IPS-18a (cell line): ENCODE results near the gene ABTB2.

Experiments used
- H3K27ac ChIP-seq: one replicate; pipeline ENCODE4 v1.5.1; 2013; ENCODE audit warnings: low read length
- H3K27me3 ChIP-seq: one replicate; pipeline ENCODE4 v1.6.1; 2013; ENCODE audit warnings: mild to moderate bottlenecking, low read length; ENCODE audit not compliant: control insufficient read depth, insufficient read depth
- H3K36me3 ChIP-seq: one replicate; pipeline ENCODE4 v1.6.1; 2013; ENCODE audit warnings: low read depth, low read length; ENCODE audit not compliant: control insufficient read depth
- H3K4me1 ChIP-seq: one replicate; pipeline ENCODE4 v1.6.1; 2013; ENCODE audit warnings: low read depth, low read length; ENCODE audit not compliant: control insufficient read depth
- H3K4me3 ChIP-seq: one replicate; pipeline ENCODE4 v1.5.1; 2013; ENCODE audit warnings: low read length
- H3K9ac ChIP-seq: one replicate; pipeline ENCODE4 v1.6.1; 2013; ENCODE audit warnings: mild to moderate bottlenecking, low read length, moderate library complexity
- H3K9me3 ChIP-seq: one replicate; pipeline ENCODE4 v1.6.1; 2013; ENCODE audit warnings: low read depth, low read length; ENCODE audit not compliant: control insufficient read depth

Gene ABTB2

GRCh38 chr11:34348919-34349318, 8.9 kb downstream of the ABTB2 start:
- H3K4me1 ChIP-seq: no peaks in the 10 kb centered on the region
- no peak overlapping the region for H3K4me3 ChIP-seq
- H3K9me3 ChIP-seq: no peaks in the 10 kb centered on the region
- no peak overlapping the region for H3K9ac ChIP-seq
- H3K27me3 ChIP-seq: no peaks in the 10 kb centered on the region
- H3K36me3 ChIP-seq: no peaks in the 10 kb centered on the region
- no peak overlapping the region for H3K27ac ChIP-seq

- no peaks in the 10 kb centered on the region for H3K36me3 ChIP-seq
- no peak overlapping the region for H3K9ac ChIP-seq
- no peaks in the 10 kb centered on the region for H3K4me1 ChIP-seq
- H3K27me3 ChIP-seq: no peaks in the 10 kb centered on the region
- no peaks in the 10 kb centered on the region for H3K9me3 ChIP-seq
- H3K27ac ChIP-seq: no peak overlapping the region
- no peak overlapping the region for H3K4me3 ChIP-seq
Measured at GRCh38 chr11:34348096-34348495, 9.7 kb downstream of the ABTB2 start.

- no peak overlapping the region for H3K4me3 ChIP-seq
- no peaks in the 10 kb centered on the region for H3K27me3 ChIP-seq
- H3K27ac ChIP-seq: no peak overlapping the region
- H3K9ac ChIP-seq: no peak overlapping the region
- H3K4me1 ChIP-seq: peaks cover 10% of the 10 kb centered on the region
- no peaks in the 10 kb centered on the region for H3K9me3 ChIP-seq
- H3K36me3 ChIP-seq: no peaks in the 10 kb centered on the region
Measured at GRCh38 chr11:34346551-34346950, 11.3 kb downstream of the ABTB2 start.

DNA sequence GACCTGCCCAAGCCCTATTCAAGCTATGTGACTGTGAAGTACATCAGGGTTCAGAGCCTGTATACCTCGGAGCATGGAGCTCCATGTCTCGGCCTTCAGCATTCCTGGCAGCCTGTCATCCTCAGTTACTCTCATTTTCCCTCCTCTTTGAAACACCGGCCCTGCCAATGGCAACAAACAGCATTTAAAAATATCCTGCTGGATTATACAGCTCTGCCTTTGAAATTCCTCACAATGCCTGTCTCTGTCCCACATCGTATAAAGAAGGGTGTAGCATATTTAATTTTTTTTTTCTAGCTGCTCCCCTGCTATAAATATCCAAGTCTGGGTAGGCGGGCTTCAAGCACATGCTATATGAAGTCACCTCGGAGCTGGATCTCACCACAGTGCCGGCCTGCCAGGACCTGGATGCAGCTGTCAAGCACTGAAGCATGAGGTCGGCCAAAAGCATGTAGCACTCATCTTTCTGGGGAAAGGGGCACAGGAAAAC, 11.8 kb downstream of the ABTB2 start:
- H3K27me3 ChIP-seq: no peaks in the 10 kb centered on the region
- H3K4me3 ChIP-seq: no peak overlapping the region
- H3K27ac ChIP-seq: no peak overlapping the region
- H3K36me3 ChIP-seq: no peaks in the 10 kb centered on the region
- H3K4me1 ChIP-seq: peaks cover 11% of the 10 kb centered on the region
- no peaks in the 10 kb centered on the region for H3K9me3 ChIP-seq
- H3K9ac ChIP-seq: no peak overlapping the region

- no peak overlapping the region for H3K4me3 ChIP-seq
- no peaks in the 10 kb centered on the region for H3K36me3 ChIP-seq
- H3K27me3 ChIP-seq: no peaks in the 10 kb centered on the region
- no peak overlapping the region for H3K27ac ChIP-seq
- H3K4me1 ChIP-seq: peaks cover 11% of the 10 kb centered on the region
- no peak overlapping the region for H3K9ac ChIP-seq
- no peaks in the 10 kb centered on the region for H3K9me3 ChIP-seq
Measured at GRCh38 chr11:34345540-34345876, 12.3 kb downstream of the ABTB2 start.

DNA sequence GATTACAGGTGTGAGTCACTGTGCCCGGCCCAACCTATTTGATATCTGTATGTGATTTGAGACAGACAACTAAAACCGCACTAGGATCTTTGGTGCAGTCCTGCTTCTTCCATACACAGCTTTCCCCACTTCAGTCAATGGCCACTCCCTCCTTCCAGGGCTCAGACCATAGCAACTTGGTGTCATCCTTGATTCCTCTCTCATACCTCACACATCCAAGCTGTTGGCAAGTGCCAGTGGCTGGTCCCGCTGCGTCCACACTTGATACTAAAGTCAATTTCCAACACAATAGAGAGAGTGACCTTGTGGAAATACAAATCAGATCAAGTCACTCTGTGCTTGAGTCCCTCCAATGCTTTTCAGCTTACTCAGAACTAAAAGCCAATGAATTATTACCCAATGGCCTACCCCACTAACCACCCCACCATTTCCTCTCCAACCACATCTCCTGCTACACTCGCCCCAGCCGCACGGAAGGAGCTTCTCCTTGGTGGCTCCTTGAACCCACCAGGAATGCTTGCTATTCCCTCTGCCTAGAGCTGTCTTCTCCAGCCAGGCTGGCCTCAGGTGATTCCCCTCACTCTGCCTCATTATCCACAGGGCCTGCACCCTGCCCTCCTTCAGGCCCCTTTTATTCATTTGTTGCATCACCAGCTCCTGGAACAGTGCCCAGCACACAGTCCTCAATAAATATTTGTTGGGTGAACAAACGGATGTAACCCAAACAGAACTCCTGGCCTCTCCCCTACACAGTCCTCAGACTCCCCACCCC, 12.9 kb downstream of the ABTB2 start:
- Histone ChIP-seq H3K27ac (no peak overlapping the region), H3K4me3 (no peak overlapping the region), H3K9me3 (no peaks in the 10 kb centered on the region), H3K9ac (no peak overlapping the region), H3K36me3 (no peaks in the 10 kb centered on the region), H3K4me1 (peaks cover 11% of the 10 kb centered on the region), H3K27me3 (no peaks in the 10 kb centered on the region)

GRCh38 chr11:34344410-34344767, 13.4 kb downstream of the ABTB2 start:
- Histone ChIP-seq H3K36me3 (no peaks in the 10 kb centered on the region), H3K9me3 (no peaks in the 10 kb centered on the region), H3K27ac (no peak overlapping the region), H3K9ac (no peak overlapping the region), H3K4me3 (no peak overlapping the region), H3K4me1 (peaks cover 11% of the 10 kb centered on the region), H3K27me3 (no peaks in the 10 kb centered on the region)

DNA sequence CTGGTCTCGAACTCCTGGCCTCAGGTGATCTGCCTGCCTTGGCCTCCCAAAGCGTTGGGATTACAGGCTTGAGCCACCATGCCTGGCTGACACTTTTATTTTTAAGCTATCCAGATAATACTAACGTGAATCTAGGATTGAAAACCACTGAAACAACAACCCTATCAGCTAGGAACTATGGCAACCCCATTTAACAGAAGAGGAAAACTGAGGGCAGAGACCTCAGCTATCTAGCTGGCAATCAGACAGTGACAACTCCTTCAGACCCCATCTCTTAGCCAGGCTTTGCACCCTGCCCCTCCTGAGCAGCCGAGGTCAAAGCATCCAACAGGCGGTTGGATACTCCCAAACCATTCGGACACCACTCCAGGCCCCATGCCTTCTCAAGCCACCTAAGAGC, 14.1 kb downstream of the ABTB2 start:
- Histone ChIP-seq H3K4me3 (no peak overlapping the region), H3K27ac (no peak overlapping the region), H3K4me1 (peaks cover 11% of the 10 kb centered on the region), H3K36me3 (no peaks in the 10 kb centered on the region), H3K27me3 (no peaks in the 10 kb centered on the region), H3K9me3 (no peaks in the 10 kb centered on the region), H3K9ac (no peak overlapping the region)

GRCh38 chr11:34343153-34343552, 14.7 kb downstream of the ABTB2 start:
- peaks cover 11% of the 10 kb centered on the region for H3K4me1 ChIP-seq

GRCh38 chr11:34341931-34342533, 15.8 kb downstream of the ABTB2 start:
- Histone ChIP-seq H3K9ac (no peak overlapping the region), H3K4me3 (no peak overlapping the region), H3K27me3 (no peaks in the 10 kb centered on the region), H3K9me3 (no peaks in the 10 kb centered on the region), H3K4me1 (peaks cover 11% of the 10 kb centered on the region), H3K27ac (no peak overlapping the region), H3K36me3 (no peaks in the 10 kb centered on the region)

More at GRCh38 chr11:34343153-34343552, 14.7 kb downstream of the ABTB2 start:
- H3K27me3 ChIP-seq: no peaks in the 10 kb centered on the region
- no peaks in the 10 kb centered on the region for H3K9me3 ChIP-seq
- no peak overlapping the region for H3K27ac ChIP-seq
- no peak overlapping the region for H3K9ac ChIP-seq
- H3K4me3 ChIP-seq: no peak overlapping the region
- no peaks in the 10 kb centered on the region for H3K36me3 ChIP-seq

GRCh38 chr11:34341096-34341495, 16.7 kb downstream of the ABTB2 start:
- H3K4me3 ChIP-seq: no peak overlapping the region
- H3K27ac ChIP-seq: no peak overlapping the region
- H3K36me3 ChIP-seq: no peaks in the 10 kb centered on the region
- H3K9ac ChIP-seq: no peak overlapping the region
- H3K27me3 ChIP-seq: no peaks in the 10 kb centered on the region
- H3K4me1 ChIP-seq: peaks cover 11% of the 10 kb centered on the region
- no peaks in the 10 kb centered on the region for H3K9me3 ChIP-seq

GRCh38 chr11:34340653-34341052, 17.2 kb downstream of the ABTB2 start:
- Histone ChIP-seq H3K36me3 (no peaks in the 10 kb centered on the region), H3K9ac (no peak overlapping the region), H3K4me1 (peaks cover 11% of the 10 kb centered on the region), H3K4me3 (no peak overlapping the region), H3K9me3 (no peaks in the 10 kb centered on the region), H3K27ac (no peak overlapping the region), H3K27me3 (no peaks in the 10 kb centered on the region)
